ENCODE measurements around the gene ARMH2.

GRCh38 chr6:24795106-24795505 is 3.6 kb downstream of the ARMH2 start:
- TF ChIP-seq RAD21 (conservative IDR thresholded peaks at IDR 0.05) (no peak), SMC3 (conservative IDR thresholded peaks at IDR 0.05; ENCODE audit: poor library complexity) (no peak), EZH2 (IDR thresholded peaks at IDR 0.05; ENCODE audit: borderline replicate concordance, insufficient read depth, low read length, poor library complexity, severe bottlenecking) (no peak), POLR2AphosphoS5 (IDR thresholded peaks at IDR 0.05) (no peak), TAF1 (IDR thresholded peaks at IDR 0.05; ENCODE audit: low read depth) (no peak), EP300 (conservative IDR thresholded peaks at IDR 0.05; ENCODE audit: poor library complexity, severe bottlenecking) (no peak)
- TF ChIP-seq, protein P1, sequence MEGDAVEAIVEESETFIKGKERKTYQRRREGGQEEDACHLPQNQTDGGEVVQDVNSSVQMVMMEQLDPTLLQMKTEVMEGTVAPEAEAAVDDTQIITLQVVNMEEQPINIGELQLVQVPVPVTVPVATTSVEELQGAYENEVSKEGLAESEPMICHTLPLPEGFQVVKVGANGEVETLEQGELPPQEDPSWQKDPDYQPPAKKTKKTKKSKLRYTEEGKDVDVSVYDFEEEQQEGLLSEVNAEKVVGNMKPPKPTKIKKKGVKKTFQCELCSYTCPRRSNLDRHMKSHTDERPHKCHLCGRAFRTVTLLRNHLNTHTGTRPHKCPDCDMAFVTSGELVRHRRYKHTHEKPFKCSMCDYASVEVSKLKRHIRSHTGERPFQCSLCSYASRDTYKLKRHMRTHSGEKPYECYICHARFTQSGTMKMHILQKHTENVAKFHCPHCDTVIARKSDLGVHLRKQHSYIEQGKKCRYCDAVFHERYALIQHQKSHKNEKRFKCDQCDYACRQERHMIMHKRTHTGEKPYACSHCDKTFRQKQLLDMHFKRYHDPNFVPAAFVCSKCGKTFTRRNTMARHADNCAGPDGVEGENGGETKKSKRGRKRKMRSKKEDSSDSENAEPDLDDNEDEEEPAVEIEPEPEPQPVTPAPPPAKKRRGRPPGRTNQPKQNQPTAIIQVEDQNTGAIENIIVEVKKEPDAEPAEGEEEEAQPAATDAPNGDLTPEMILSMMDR (IDR thresholded peaks at IDR 0.05; ENCODE audit: poor library complexity, severe bottlenecking) = no peak

All from neural cell (in vitro differentiated cells).